Ovary (tissue), 3 donors: ENCODE data around the gene TFDP1.

Source experiments
- CTCF ChIP-seq, 3 donors: fragments of 450-650 bp in 2 of 3; fragments of 200-600 bp in 1 of 3; IDR thresholded peaks; one replicate each; pipeline versions ENCODE4 v1.5.1 to v1.8.0; 2016 to 2022; ENCODE audit warnings: antibody characterized with exemption in 3 of 3, mild to moderate bottlenecking in 1 of 3
- EP300 ChIP-seq: sonication (generic); formaldehyde crosslinking; IDR thresholded peaks from one replicate; pipeline ENCODE4 v1.6.1; 2017; ENCODE audit warnings: antibody characterized with exemption
- POLR2A ChIP-seq: fragments of 450-650 bp; IDR thresholded peaks from one replicate; pipeline ENCODE4 v1.6.1; 2017; ENCODE audit warnings: antibody characterized with exemption, mild to moderate bottlenecking, moderate library complexity
- donor health status: DM: no; HTN: no; CAD: no.

DNA sequence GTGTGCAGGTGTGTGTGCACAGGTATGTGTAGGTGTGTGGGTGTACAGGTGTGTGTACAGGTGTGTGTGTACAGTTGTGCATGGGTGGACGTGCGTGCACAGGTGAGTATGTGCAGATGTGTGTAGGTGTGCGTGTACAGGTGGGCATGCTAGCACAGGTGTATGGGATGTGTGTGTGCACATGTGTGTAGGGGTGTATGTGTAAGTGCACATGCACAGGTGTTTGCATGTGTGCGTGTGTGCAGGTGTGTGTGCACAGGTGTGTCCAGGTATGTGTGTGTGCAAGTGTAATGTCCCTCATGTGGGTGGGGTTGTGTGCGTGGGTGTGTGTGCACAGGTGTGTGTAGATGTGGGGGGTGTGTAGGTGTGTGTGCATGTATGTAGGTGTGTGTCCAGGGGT lies 27.5 kb upstream of the TFDP1 start:
- no peak for TF ChIP-seq CTCF (IDR thresholded peaks at IDR 0.05)
- no peak for TF ChIP-seq POLR2A
- no peak for TF ChIP-seq EP300
